ENCODE measurements around the gene MEGF6. TPM values are rescaled to one million over a fixed set of nuclear protein-coding genes. Genes with fewer than 3 reads are reported as not detected.
"Not testable (repeated sequence)": the region's sequence is repeated elsewhere in the genome, so short reads cannot be mapped to it uniquely, and the experiment has no call there.

MEGF6 gene
- total RNA-seq, 2 experiments from 2014 or later: 1.7 to 2.5 TPM

DNA sequence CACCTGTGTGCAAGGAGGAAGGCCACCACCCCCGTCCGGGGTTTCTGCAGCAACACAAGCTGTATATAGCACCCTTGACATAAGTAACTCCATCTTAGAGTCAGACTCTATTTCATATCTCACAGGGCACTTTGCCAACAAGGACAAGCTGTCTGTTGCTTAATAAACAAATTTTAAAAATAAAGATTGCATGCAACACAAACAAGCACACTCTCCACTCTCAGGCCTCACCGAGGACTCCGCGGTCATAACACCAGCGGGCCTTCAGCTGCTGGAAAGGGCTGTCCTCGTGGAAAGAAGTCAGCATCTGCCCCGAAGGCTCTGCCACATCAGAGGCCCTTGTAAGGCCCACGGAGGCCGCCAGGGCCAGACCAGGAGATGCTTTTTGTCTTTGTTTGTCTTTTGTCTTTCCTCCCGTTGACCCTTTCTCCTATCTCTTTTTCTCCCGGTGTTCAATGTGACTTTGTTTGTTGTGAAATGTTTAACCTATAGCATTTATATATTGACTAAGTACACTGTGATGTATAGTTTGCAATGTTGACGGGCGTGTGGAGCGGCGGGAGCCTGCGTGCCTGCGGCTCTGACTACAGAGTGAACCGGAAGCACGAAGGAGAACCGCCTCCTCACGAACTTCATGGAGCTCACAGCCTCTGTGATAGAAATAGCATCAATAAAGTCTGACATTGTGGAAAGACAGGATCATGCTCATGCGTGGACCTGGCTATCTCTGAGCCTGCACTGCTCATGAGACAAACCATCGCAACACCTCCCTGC, 24.1 kb downstream of the MEGF6 start:
- no peak for DNase-seq
- H3K9me3 Mint-ChIP-seq: no peaks in the 10 kb centered on the region
- H3K4me3 Mint-ChIP-seq: no peak overlapping the region
- H3K27me3 Mint-ChIP-seq: no peaks in the 10 kb centered on the region
- no peak overlapping the region for H3K27ac Mint-ChIP-seq
- H3K4me1 Mint-ChIP-seq: no peaks in the 10 kb centered on the region
- no peaks in the 10 kb centered on the region for H3K36me3 Mint-ChIP-seq

DNA sequence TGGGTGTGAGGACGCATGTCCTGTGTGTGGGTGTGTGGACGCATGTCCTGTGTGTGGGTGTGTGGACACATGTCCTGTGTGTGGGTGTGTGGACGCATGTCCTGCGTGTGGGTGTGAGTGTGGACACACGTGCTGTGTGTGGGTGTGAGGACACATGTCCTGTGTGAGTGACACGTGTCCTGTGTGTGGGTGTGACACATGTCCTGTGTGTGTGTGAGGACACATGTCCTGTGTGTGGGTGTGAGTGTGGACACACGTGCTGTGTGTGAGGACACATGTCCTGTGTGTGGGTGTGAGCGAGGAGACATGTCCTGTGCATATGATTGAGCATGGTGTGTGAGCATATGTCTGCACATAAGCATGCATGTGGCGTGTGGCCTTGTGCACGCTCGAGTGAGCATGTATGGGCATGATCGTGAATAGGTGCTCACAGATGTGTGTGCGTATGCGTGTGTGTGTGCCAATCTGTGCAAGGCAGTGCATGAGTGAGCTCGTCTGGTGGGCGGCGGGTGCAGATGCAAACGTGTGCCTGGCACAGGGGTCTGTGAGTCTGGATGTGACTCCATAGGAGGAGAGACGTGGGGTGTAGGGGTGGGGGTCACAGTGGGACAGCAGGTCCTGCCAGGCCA, 25.3 kb downstream of the MEGF6 start:
- Mint-ChIP-seq H3K9me3 (no peaks in the 10 kb centered on the region), H3K36me3 (no peaks in the 10 kb centered on the region), H3K27me3 (no peaks in the 10 kb centered on the region), H3K27ac (no peak overlapping the region), H3K4me3 (no peak overlapping the region), H3K4me1 (no peaks in the 10 kb centered on the region)
- DNase-seq: no peak

DNA sequence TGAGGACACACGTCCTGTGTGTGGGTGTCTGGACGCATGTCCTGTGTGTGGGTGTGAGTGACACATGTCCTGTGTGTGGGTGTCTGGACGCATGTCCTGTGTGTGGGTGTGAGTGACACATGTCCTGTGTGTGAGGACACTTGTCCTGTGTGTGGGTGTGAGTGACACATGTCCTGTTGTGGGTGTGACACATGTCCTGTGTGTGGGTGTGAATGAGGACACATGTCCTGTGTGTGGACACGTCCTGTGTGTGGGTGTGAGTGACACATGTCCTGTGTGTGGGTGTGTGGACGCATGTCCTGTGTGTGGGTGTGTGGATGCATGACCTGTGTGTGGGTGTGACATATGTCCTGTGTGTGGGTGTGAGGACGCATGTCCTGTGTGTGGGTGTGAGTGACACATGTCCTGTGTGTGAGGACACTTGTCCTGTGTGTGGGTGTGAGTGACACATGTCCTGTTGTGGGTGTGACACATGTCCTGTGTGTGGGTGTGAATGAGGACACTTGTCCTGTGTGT, 25.9 kb downstream of the MEGF6 start:
- H3K36me3 Mint-ChIP-seq, H3K27me3 Mint-ChIP-seq, H3K4me1 Mint-ChIP-seq, H3K27ac Mint-ChIP-seq, DNase-seq, H3K4me3 Mint-ChIP-seq, H3K9me3 Mint-ChIP-seq: not testable (repeated sequence)

DNA sequence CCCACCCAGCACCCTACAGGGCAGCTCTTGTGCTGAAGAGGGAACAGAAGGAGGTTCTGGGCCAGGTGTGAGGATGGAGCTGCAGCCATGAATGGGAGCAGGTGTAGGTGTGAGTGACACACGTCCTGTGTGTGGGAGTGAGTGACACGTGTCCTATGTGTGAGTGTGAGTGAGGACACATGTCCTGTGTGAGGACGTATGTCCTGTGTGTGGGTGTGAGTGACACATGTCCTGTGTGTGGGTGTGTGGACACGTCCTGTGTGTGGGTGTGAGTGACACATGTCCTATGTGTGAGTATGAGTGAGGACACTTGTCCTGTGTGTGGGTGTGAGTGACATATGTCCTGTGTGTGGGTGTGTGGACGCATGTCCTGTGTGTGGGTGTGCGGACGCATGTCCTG, 26.4 kb downstream of the MEGF6 start:
- H3K27me3 Mint-ChIP-seq: no peaks in the 10 kb centered on the region
- H3K4me3 Mint-ChIP-seq: no peak overlapping the region
- DNase-seq: no peak
- no peaks in the 10 kb centered on the region for H3K9me3 Mint-ChIP-seq
- H3K36me3 Mint-ChIP-seq: no peaks in the 10 kb centered on the region
- H3K27ac Mint-ChIP-seq: no peak overlapping the region
- no peaks in the 10 kb centered on the region for H3K4me1 Mint-ChIP-seq

DNA sequence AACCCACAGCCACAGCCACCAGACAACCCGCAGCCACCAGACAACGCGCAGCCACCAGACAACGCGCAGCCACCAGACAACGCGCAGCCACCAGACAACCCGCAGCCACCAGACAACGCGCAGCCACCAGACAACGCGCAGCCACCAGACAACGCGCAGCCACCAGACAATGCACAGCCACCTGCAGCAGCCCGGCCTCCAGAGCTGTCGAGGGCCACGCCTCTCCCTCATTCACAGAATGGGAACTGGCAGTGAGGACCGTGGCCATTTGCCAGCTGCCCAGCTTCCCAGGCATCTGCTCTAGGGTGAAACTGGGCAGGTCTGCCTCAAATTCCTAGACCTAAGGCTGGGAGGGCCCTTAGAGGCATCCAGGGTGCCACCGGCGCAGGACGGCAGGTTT, 27.6 kb downstream of the MEGF6 start:
- not testable (repeated sequence) for H3K27me3 Mint-ChIP-seq, H3K36me3 Mint-ChIP-seq, DNase-seq, H3K9me3 Mint-ChIP-seq, H3K4me3 Mint-ChIP-seq, H3K27ac Mint-ChIP-seq, H3K4me1 Mint-ChIP-seq

DNA sequence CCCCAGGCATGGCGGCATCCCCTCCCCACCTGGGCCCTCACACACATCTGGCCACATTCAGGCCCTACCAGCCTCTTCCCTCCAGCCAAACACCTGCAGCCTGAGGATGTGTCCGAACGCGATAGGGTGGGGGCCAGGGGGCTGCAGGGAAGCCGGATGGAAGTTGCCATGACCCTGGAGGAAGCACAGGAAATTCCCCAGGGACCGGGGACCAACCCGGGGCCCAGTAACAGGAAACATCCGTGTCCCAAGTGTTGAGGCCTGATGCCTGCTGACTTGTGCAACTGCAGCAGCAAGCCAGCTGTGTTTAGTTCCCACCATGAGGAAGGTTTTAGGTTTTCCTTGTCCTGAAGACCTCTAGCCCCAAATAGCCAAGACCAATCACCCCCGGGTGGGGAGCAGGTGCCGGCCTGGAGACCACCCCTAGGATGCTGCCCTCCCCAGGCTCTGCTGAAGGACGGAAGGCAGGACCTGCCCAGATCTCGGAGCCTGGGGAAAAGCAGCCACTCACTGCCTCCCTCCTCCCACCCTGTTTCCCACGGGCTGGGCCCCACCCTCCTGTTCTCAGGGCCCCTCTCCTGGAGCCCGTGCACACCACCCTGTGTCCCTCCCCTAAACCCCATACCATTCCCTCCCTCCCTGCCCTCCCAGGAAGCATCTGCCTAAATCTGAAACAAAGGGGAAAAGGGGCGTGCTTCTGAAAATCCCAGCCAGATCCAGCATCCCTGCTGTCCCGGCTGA, 29.8 kb downstream of the MEGF6 start:
- no peak for DNase-seq
- Mint-ChIP-seq H3K4me1 (no peaks in the 10 kb centered on the region), H3K4me3 (no peak overlapping the region), H3K27ac (no peak overlapping the region), H3K9me3 (no peaks in the 10 kb centered on the region), H3K27me3 (no peaks in the 10 kb centered on the region), H3K36me3 (no peaks in the 10 kb centered on the region)

DNA sequence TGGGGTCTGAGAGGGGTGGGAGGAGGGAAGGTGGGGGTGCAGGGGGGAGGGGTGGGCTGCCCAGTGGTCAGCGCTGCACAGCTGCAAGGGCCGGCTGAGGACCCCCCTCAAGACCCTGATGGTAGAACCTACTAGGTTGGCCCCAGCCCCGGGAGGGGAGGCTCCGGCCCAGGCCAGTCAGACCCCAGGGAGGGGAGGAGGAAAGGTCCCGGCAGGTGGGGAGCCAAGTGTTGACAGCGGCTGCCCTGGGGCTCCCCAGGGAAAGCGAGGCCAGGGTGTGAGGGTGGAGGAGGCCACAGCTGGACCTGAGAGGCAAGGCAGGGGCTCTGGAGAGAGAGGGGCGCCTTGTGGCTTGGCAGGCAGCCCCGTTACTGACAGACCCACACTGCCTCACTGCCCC, 31.1 kb downstream of the MEGF6 start:
- Mint-ChIP-seq H3K9me3 (no peaks in the 10 kb centered on the region), H3K27ac (no peak overlapping the region), H3K36me3 (no peaks in the 10 kb centered on the region), H3K4me1 (no peaks in the 10 kb centered on the region), H3K4me3 (no peak overlapping the region), H3K27me3 (no peaks in the 10 kb centered on the region)
- DNase-seq: no peak

DNA sequence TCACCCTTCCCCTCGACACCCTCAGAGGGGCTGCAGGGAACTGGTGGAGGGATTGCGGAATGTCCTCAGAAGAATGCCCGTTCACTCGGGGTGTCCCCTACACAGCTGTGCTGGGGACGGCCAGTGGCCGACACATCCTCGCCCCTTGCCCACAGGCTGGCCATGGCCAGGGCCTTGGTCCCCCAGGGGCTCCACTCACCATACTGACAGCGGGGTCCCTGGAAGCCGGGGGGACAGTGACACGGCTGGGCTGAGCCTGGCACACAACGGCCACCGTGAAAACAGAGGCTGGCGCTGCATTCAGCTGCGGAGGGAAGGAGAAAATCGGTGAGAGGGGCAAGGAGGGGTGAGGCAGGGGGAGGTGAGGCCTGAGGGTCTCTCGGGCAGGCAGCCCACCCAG, 31.7 kb downstream of the MEGF6 start:
- no peaks in the 10 kb centered on the region for H3K36me3 Mint-ChIP-seq
- no peaks in the 10 kb centered on the region for H3K27me3 Mint-ChIP-seq
- no peaks in the 10 kb centered on the region for H3K4me1 Mint-ChIP-seq
- DNase-seq: no peak
- no peaks in the 10 kb centered on the region for H3K9me3 Mint-ChIP-seq
- no peak overlapping the region for H3K4me3 Mint-ChIP-seq
- H3K27ac Mint-ChIP-seq: no peak overlapping the region

DNA sequence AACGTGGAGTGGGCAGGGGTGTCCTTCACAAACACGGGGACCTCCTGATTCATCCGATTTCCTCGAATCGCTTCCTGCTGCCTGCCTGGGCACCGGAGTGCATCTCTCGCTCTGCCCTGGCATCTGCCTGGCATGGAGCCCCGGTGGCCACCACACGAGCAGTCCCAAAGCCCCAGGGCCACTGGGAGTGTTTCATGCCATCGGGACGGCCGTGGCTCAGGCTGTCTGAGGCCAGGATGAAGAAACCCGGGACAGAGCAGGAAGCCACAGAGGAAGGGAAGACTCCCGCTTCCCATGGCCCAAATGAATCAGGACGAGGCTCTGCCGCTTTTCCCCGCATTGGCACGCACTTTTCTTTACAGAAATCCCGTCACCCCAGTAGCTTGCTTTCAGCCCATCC, 32.4 kb downstream of the MEGF6 start:
- no peaks in the 10 kb centered on the region for H3K9me3 Mint-ChIP-seq
- DNase-seq: no peak
- H3K4me3 Mint-ChIP-seq: no peak overlapping the region
- H3K27ac Mint-ChIP-seq: no peak overlapping the region
- H3K4me1 Mint-ChIP-seq: no peaks in the 10 kb centered on the region
- H3K27me3 Mint-ChIP-seq: no peaks in the 10 kb centered on the region
- no peaks in the 10 kb centered on the region for H3K36me3 Mint-ChIP-seq

DNA sequence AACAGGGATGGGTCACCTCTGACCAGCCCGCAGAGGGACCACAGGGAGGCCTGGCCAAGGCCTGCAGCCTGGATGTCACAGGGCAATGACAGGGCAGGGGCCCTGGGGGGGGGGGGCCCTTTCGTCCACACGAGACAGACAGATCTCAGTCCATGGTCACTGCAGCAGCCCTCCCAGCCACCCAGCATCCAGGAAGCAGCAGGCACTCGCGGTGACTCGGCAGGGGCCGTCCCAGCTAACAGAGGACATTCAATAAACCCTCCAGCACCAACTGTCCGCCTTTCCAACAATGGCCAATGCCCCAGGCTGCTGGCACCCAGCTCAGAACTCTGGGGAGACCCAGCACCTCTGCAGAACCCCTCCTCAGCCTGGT, 32.9 kb downstream of the MEGF6 start:
- no peak overlapping the region for H3K4me3 Mint-ChIP-seq
- H3K4me1 Mint-ChIP-seq: no peaks in the 10 kb centered on the region
- H3K9me3 Mint-ChIP-seq: no peaks in the 10 kb centered on the region
- no peak for DNase-seq
- no peaks in the 10 kb centered on the region for H3K36me3 Mint-ChIP-seq
- H3K27me3 Mint-ChIP-seq: no peaks in the 10 kb centered on the region
- H3K27ac Mint-ChIP-seq: no peak overlapping the region

DNA sequence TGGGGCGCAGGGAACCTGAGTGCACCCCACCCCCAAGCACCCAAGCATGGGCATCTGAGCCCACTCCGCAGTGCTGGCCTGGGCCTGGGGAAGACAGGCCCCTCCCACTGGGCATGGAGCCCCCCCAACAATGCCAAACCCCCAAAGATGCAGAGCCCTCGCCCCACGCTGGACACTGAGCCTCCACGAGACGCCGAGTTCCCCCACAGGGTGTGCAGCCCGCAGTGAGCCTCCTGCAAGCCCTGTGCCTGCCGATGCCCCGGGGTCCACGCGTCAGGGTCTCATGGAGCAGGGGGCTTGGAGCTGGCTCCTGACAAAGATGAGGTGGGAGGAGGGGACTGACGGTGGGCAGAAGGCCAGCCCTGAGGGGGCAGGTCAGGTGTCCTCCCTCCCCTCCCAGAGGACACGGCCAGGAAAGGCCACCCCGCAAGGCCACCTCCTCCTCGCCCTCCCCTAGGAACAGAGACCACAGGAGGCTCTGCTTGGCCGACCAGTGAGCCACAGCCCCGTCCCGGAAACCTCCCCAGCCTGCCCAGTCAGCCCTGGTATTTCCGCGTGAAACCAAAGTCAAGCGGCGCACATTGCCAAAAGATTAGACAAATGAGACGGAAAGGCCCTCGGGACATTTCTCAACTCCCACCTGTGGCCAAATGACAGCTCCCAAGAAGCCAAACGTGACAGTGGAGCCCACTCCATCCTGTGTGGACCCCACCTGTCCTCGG, 33.4 kb downstream of the MEGF6 start:
- Mint-ChIP-seq H3K9me3 (no peaks in the 10 kb centered on the region), H3K27ac (no peak overlapping the region), H3K36me3 (no peaks in the 10 kb centered on the region), H3K4me3 (no peak overlapping the region), H3K27me3 (no peaks in the 10 kb centered on the region), H3K4me1 (no peaks in the 10 kb centered on the region)
- DNase-seq: no peak

DNA sequence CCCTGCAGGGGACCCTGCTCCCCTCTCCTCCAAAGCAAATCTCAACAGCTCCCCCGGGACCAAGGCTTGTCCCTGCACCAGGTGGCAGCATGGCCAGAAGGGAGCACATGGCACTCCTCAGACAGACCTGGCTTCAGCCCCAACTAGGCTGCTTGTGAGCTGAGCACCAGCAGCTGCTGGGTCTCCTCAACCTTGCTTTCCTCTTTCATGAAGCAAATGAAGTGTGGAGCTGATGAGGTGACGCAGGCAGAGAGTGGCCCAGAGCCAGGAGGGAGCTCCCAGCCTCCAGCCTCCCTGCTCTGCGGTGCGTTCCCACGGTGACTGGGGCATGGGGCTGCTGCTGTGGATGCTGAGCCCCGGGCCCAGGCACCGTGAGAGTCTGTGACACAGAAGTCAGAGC, 34.0 kb downstream of the MEGF6 start:
- H3K4me3 Mint-ChIP-seq: no peak overlapping the region
- H3K4me1 Mint-ChIP-seq: no peaks in the 10 kb centered on the region
- no peaks in the 10 kb centered on the region for H3K9me3 Mint-ChIP-seq
- no peak for DNase-seq
- no peaks in the 10 kb centered on the region for H3K36me3 Mint-ChIP-seq
- H3K27ac Mint-ChIP-seq: no peak overlapping the region
- no peaks in the 10 kb centered on the region for H3K27me3 Mint-ChIP-seq

DNA sequence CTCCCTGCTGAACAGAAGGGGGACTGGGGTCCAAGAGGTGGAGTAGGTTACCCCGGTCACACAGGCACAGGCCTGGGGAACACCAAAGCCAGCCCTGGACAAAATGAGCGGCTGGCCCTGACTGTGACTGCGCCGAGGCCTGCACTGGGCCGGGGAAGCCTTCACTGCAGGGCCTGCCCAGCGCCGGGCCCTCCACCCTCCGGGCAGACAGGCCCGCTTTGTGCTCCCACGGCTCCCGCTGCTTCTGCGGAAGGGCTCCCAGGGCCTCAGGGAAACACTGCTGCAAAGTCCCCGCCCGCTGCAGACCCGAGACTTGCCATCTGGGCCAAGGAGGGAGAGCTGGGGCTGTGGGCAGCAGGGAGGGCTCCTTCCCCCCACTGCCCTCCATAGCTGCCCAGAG, 35.3 kb downstream of the MEGF6 start:
- no peak overlapping the region for H3K27ac Mint-ChIP-seq
- no peaks in the 10 kb centered on the region for H3K36me3 Mint-ChIP-seq
- no peaks in the 10 kb centered on the region for H3K9me3 Mint-ChIP-seq
- no peaks in the 10 kb centered on the region for H3K27me3 Mint-ChIP-seq
- H3K4me1 Mint-ChIP-seq: no peaks in the 10 kb centered on the region
- no peak for DNase-seq
- H3K4me3 Mint-ChIP-seq: no peak overlapping the region

DNA sequence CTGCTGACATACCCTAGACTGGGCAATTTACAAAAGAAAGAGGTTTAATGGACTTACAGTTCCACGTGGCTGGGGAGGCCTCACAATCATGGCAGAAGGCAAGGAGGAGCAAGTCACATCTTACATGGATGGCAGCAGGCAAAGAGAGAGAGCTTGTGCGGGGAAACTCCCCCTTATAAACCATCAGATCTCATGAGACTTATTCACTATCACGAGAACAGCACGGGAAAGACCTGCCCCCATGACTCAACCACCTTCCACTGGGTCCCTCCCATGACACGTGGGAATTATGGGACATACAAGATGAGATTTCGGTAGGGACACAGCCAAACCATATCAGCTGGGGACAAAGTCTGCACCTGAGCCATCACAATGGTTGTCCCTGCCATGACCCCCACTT, 35.8 kb downstream of the MEGF6 start:
- not testable (repeated sequence) for H3K36me3 Mint-ChIP-seq, DNase-seq, H3K9me3 Mint-ChIP-seq, H3K4me1 Mint-ChIP-seq, H3K27me3 Mint-ChIP-seq, H3K27ac Mint-ChIP-seq, H3K4me3 Mint-ChIP-seq

DNA sequence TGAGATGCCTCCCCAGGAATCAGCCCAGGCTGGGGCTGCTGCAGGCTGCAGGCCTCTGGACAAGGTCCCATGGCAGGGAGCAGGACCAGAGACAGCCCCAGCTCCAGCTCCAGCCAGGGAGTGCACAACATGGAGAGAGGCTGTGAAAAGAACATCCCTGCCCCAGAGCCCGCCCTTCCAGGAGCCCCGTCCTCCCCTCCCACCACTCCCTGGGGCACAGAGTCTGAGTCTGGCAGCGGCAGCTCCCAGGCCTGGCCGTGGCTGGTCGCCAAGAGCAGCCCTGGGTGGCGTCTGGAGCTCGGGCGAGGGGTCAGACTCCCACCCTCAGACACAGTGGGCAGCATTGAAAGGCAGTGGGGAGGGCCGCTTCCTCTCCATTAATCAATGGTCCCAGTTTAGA, 37.8 kb downstream of the MEGF6 start:
- no peaks in the 10 kb centered on the region for H3K27me3 Mint-ChIP-seq
- no peak overlapping the region for H3K4me3 Mint-ChIP-seq
- H3K9me3 Mint-ChIP-seq: no peaks in the 10 kb centered on the region
- DNase-seq: no peak
- no peak overlapping the region for H3K27ac Mint-ChIP-seq
- H3K4me1 Mint-ChIP-seq: no peaks in the 10 kb centered on the region
- no peaks in the 10 kb centered on the region for H3K36me3 Mint-ChIP-seq

Data from activated naive CD8-positive, alpha-beta T cell treated with anti-CD3 and anti-CD28 coated beads for 36 hours (primary cell).